Kidney tubule cell (primary cell): ENCODE measurements around the gene MLST8.

Experiments
- DNase-seq: peaks from one replicate; pipeline ENCODE4 v3.0.0-alpha.2; 2018; ENCODE audit warnings: low spot score

Gene MLST8

GRCh38 chr16:2173366-2173765, 31.9 kb upstream of the MLST8 start:
- DNase-seq, result no peak

- no peak for DNase-seq
Measured at GRCh38 chr16:2173916-2174315, 31.3 kb upstream of the MLST8 start.

GRCh38 chr16:2174396-2175131, 30.7 kb upstream of the MLST8 start:
- DNase-seq, result no peak

DNA sequence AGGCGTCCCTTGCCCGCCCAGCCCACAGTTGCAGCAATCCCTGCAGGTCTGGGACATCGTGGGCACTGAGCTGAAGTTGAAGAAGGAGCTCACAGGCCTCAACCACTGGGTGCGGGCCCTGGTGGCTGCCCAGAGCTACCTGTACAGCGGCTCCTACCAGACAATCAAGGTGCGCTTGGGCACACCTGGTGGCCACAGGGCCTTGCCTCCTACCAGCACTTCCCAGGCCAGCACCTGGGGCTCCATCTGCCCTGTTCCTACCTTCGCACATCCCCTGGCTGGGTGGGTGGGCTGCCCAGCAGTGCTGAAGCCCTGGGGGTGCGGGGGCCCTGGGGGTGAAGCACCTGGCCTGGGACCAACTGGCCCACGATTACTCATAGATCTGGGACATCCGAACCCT, 29.8 kb upstream of the MLST8 start:
- DNase-seq, result no peak

DNA sequence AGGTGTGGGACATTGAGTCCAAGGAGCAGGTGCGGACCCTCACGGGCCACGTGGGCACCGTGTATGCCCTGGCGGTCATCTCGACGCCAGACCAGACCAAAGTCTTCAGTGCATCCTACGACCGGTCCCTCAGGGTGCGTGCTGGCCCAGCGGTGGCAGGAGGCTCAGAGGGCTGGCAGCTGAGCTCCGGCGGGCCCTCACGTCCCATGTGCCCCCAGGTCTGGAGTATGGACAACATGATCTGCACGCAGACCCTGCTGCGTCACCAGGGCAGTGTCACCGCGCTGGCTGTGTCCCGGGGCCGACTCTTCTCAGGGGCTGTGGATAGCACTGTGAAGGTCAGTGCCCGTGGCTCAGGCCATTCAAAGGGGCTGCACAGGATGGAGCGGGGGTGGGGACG, 29.2 kb upstream of the MLST8 start:
- DNase-seq, result no peak

DNA sequence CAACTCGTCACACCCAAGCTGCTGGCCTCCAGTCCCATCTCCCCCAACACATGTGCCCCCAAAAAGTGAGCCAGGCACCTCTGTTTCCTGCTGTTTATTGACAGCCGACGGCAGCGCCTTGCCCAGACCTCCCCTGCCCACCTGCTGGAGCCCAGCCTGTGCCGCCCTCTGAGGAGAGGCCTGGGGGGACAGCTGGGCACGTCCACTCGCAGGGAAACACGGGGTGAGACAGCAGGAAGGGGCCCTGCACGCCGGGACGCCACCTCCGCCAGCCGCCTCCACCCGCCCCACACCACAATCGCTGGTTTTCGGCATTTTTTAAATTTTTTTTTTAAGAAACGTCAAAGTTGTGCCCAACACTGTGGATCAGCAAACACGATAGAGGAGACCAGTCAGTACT, 28.2 kb upstream of the MLST8 start:
- DNase-seq, result no peak

GRCh38 chr16:2177561-2177960, 27.7 kb upstream of the MLST8 start:
- DNase-seq, result no peak

DNA sequence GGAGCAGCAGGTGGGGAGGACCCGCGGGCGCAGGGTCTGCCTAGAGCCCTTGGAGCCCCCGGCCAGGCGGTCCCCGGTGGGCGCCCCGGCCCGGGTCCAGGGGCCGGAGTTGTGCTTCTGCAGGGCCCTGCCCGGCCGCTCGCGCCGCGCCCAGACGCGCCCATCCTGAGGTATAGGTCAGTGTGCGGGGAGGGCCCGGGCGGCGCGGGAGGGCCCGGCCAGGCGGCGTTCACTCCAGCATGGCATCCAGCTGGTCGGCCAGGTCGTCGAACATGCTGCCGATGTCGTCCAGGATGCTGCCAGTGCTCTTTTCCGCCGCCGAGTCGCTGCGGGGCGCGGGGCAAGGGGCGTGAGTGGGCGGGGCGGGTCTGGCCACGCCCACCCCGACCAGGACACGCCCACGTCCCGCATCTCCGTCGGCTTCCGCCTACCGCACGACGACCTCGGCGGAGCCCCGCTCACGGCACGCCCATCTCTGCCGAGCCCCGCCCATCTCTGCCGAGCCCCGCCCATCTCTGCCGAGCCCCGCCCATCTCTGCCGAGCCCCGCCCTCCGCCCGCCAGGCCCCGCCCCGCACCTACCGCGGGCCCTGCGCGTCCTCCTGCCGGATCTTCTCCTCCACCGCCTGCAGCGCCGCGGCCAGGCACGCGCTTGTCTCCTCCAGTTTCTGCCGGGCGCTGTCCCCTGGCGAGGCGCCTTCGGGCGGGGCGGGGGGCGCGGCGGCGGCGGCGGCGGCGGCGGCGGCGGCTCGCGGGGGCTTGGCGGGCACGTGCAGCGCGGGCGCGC, 26.7 kb upstream of the MLST8 start:
- DNase-seq, result no peak

DNA sequence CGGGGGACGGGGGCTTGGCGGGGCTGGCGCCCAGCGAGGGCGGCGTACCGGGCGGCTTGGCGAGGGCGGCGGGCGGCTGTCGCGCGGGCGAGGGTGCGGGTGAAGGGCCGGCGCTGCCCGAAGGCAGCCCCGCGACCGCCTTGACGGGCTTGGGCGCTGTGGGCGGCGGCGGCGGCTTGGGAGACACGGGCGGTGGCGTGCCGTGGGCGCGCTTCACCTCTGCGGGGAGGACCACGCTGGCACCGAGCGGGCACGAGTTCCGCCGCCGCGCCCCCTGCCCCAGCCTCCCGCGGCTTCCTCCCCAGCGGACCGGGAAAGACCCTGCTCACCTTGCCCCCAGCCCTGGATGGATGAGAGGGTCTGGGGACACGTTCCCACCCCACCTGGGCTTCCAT, 26.1 kb upstream of the MLST8 start:
- DNase-seq, result no peak

GRCh38 chr16:2179576-2179975, 25.7 kb upstream of the MLST8 start:
- DNase-seq, result no peak

DNA sequence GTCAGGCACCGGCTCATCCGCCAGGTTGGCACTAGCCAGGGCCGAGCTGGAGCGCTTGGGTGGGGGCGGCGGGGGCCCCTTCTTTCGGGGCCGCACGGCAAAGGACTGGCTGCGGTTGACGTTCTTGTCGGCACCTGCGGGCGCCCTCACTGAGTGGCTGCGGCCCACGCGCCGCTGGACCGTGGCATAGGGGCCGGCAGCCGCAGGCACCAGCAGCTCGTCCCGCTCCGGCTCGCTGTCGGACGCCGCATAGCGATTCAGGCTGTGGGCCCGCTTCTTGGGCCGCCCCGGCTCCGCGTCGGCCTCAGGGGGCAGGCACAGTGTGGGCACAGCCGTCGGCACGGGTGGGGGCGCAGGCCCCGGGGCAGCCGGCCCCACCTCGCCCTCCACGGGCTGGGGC, 24.8 kb upstream of the MLST8 start:
- DNase-seq, result no peak

GRCh38 chr16:2180962-2181923, 24.0 kb upstream of the MLST8 start:
- DNase-seq, result no peak

DNA sequence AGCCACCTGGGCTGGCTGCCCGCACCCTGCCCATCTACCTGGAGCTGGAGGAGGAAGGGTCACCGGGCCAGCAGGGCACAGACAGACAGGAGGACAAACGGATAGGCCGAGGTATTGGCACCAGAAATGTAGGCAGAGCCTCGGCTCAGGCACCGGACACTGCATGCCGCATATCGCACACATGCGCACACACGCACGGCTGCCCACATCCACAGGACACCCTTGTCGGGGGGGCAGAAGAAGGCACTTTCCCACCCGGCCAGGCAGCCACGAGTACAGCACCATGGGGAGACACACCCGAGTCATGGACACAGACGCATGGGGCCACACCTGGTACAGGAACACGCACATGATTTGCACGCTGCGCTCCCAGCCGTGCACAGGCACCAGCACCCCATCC, 23.3 kb upstream of the MLST8 start:
- DNase-seq, result no peak

- peak; percentile 14 for DNase-seq
Measured at GRCh38 chr16:2183671-2184070, 21.6 kb upstream of the MLST8 start.

DNA sequence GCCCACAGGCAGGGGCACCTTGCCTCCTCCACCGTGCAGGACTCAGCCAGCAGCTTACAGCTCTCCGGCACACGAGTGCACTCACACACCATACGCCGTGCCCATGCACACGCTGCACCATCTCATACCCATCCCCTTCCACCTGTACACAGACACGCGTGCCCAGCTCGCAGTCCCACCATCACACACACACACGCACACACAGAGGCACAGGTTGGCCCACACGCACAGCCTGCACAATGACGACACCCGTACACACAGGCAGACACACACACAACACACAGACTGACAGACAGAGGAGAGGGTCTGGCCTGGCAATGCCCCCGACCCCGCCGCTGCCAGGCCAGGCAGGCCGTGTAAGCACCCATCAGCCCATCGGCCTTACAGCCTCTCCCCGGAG, 20.9 kb upstream of the MLST8 start:
- DNase-seq, result no peak

- no peak for DNase-seq
Measured at GRCh38 chr16:2184962-2185361, 20.3 kb upstream of the MLST8 start.

GRCh38 chr16:2186064-2186463, 19.2 kb upstream of the MLST8 start:
- DNase-seq, result no peak

GRCh38 chr16:2186505-2186904, 18.7 kb upstream of the MLST8 start:
- no peak for DNase-seq

DNA sequence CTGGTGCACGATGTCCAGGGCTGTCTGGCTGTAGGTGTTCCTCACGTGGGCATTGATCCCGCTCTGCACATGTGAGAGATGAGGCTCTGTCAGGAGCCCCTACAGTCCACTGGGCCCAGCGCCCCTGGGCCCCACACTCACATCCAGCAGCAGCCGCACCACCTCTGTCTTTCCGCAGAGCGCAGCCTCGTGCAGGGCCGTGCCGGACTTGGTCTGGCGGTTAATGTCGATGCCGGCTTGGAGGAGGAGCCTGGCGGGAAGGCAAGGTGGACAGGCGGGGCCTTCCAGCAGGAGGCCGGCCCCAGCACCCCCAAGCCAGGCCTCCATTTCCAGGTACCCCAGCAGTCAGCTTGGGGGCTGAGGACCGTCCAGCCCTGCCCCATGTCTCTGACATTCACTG, 18.0 kb upstream of the MLST8 start:
- no peak for DNase-seq

- DNase-seq, result no peak
Measured at GRCh38 chr16:2188395-2188794, 16.9 kb upstream of the MLST8 start.

- no peak for DNase-seq
Measured at GRCh38 chr16:2189252-2189893, 15.9 kb upstream of the MLST8 start.

- DNase-seq, result no peak
Measured at GRCh38 chr16:2190002-2190658, 15.1 kb upstream of the MLST8 start.
